Loucy (cell line): ENCODE results near the gene DBN1.

Experiments
- H2AFZ ChIP-seq: fragments of 200-600 bp; sonication (generic); 2 replicates; pipeline ENCODE4 v1.6.0; 2016; ENCODE audit warnings: antibody characterized with exemption, mild to moderate bottlenecking, low read length, moderate library complexity
- H3F3A ChIP-seq: fragments of 200-600 bp; 2 replicates; pipeline ENCODE4 v1.6.0; 2016; ENCODE audit warnings: antibody characterized with exemption, low read depth, mild to moderate bottlenecking
- H3K27me3 ChIP-seq: fragments of 200-600 bp; sonication (generic); 2 replicates; pipeline ENCODE4 v1.6.1; 2014; ENCODE audit warnings: low read length, mild to moderate bottlenecking; ENCODE audit not compliant: insufficient read depth, poor library complexity, severe bottlenecking
- H3K36me3 ChIP-seq: fragments of 200-600 bp; sonication (generic); 2 replicates; pipeline ENCODE4 v1.6.1; 2016; ENCODE audit warnings: low read length; ENCODE audit not compliant: insufficient read depth
- H3K4me1 ChIP-seq: fragments of 200-600 bp; sonication (generic); 2 replicates; pipeline ENCODE4 v1.5.1; 2014; ENCODE audit warnings: low read length, mild to moderate bottlenecking; ENCODE audit not compliant: insufficient read depth, poor library complexity, severe bottlenecking
- H3K4me2 ChIP-seq: fragments of 200-600 bp; sonication (generic); 2 replicates; pipeline ENCODE4 v1.6.0; 2014; ENCODE audit warnings: antibody characterized with exemption, low read length, low read depth, mild to moderate bottlenecking; ENCODE audit not compliant: poor library complexity, severe bottlenecking
- H3K4me3 ChIP-seq: fragments of 200-600 bp; sonication (generic); 2 replicates; pipeline ENCODE4 v1.5.1; 2014; ENCODE audit warnings: low read length, mild to moderate bottlenecking, mixed read lengths; ENCODE audit not compliant: poor library complexity, severe bottlenecking
- H3K79me2 ChIP-seq: fragments of 200-600 bp; sonication (generic); 2 replicates; pipeline ENCODE4 v1.6.1; 2014; ENCODE audit warnings: low read length; ENCODE audit not compliant: insufficient read depth
- H3K9ac ChIP-seq: fragments of 200-600 bp; sonication (generic); 2 replicates; pipeline ENCODE4 v1.6.0; 2014; ENCODE audit warnings: mild to moderate bottlenecking, low read depth, low read length, moderate library complexity; ENCODE audit not compliant: poor library complexity, severe bottlenecking
- H3K9me2 ChIP-seq: fragments of 200-600 bp; sonication (generic); replicated peaks from 2 replicates; pipeline ENCODE4 v1.6.1; 2016; ENCODE audit warnings: low read depth, low read length, mixed read lengths
- H3K9me3 ChIP-seq: fragments of 200-600 bp; sonication (generic); 2 replicates; pipeline ENCODE4 v1.6.1; 2014; ENCODE audit warnings: mild to moderate bottlenecking, antibody characterized with exemption, low read length, low read depth; ENCODE audit not compliant: insufficient read depth
- H4K20me1 ChIP-seq: fragments of 200-600 bp; sonication (generic); 2 replicates; pipeline ENCODE4 v1.6.0; 2014; ENCODE audit warnings: antibody characterized with exemption, low read length, mild to moderate bottlenecking; ENCODE audit not compliant: insufficient read depth, poor library complexity, severe bottlenecking
- EZH2phosphoT487 ChIP-seq: fragments of 200-600 bp; IDR thresholded peaks from 2 replicates; pipeline ENCODE4 v1.6.1; 2018; ENCODE audit warnings: antibody characterized with exemption, mild to moderate bottlenecking, moderate library complexity, borderline replicate concordance
- TF ChIP-seq, protein P1 (sequence below): fragments of 200-600 bp; sonication (generic); conservative IDR thresholded peaks from 2 replicates; pipeline ENCODE4 v1.5.1; 2014; ENCODE audit warnings: mild to moderate bottlenecking, antibody characterized with exemption, low read length

DBN1 gene

DNA sequence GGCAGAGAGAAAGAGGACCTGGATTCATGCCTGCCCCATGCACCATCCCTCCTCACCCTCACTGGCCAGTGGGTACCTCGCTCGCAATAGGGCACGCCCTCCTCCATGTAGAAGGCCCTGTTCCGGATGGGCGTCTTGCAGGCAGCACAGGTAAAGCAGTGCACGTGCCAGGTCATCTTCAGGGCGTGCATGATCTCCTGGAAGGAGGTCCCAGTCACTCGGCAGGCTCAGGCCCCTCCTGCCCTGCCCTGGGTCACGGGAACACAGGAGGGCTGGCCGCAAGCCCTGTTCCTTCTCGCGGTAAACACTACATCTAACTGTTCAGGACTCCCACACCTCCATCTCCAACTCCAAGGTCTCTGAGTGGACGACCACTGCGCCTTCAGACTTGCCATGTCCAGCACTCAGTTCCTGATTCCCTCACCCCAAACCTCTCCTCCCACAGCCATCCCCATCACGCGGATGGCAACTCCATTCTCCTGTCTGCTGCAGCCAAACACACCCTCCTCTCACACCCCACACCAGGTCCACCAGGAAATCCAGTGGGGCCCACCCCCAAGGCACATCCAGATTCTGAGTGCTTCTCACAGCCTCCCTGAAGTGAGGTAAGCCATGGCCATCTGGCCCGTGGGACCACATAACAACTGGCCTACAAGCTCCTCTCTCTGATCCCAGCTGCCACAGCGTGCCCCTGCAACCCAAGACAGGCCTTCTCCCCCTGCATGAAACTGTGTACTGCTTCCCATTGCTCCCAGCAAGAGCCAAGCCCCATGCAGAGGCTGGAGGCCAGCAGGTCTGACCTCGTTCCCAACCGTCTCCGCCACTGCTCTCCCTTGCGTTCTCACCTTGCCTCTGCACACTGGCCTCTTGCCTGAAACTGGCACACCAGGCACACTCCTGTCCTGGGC lies 10.8 kb upstream of the DBN1 start:
- Histone ChIP-seq H3K4me3 (no peak overlapping the region), H3K9me2 (no peaks in the 10 kb centered on the region), H3K36me3 (peaks cover 4% of the 10 kb centered on the region; the same call in 1 of the 2 replicates), H3K9ac (no peak overlapping the region), H3K27me3 (no peaks in the 10 kb centered on the region), H2AFZ (no peak overlapping the region), H3K4me1 (no peaks in the 10 kb centered on the region), H4K20me1 (no peaks in the 10 kb centered on the region), H3K4me2 (no peak overlapping the region), H3K79me2 (no peaks in the 10 kb centered on the region), H3F3A (no peaks in the 10 kb centered on the region), H3K9me3 (no peaks in the 10 kb centered on the region)
- no peak for TF ChIP-seq EZH2phosphoT487
- TF ChIP-seq, protein P1, sequence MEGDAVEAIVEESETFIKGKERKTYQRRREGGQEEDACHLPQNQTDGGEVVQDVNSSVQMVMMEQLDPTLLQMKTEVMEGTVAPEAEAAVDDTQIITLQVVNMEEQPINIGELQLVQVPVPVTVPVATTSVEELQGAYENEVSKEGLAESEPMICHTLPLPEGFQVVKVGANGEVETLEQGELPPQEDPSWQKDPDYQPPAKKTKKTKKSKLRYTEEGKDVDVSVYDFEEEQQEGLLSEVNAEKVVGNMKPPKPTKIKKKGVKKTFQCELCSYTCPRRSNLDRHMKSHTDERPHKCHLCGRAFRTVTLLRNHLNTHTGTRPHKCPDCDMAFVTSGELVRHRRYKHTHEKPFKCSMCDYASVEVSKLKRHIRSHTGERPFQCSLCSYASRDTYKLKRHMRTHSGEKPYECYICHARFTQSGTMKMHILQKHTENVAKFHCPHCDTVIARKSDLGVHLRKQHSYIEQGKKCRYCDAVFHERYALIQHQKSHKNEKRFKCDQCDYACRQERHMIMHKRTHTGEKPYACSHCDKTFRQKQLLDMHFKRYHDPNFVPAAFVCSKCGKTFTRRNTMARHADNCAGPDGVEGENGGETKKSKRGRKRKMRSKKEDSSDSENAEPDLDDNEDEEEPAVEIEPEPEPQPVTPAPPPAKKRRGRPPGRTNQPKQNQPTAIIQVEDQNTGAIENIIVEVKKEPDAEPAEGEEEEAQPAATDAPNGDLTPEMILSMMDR = no peak

DNA sequence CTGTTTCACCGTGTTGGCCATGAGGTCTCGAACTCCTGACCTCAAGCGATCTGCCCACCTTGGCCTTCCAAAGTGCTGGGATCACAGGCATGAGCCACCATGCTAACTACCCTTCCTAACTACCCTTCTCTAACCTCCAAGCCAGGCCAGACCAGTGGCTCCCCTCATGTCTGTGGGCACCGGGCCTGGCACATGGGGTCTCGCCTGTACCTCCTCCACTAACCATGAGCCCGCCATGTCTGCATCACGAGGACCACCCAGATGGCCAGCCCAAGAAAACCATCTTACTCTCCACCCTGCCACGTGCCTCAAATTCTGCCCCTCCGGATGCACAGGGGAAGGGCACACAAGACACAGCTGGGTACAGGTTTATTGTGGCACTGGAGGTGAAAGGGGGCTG lies 9.6 kb upstream of the DBN1 start:
- Histone ChIP-seq H3K9me3 (no peaks in the 10 kb centered on the region), H4K20me1 (no peaks in the 10 kb centered on the region), H3K4me3 (no peak overlapping the region), H3K9me2 (no peaks in the 10 kb centered on the region), H3K9ac (no peak overlapping the region), H3K4me2 (no peak overlapping the region), H2AFZ (no peak overlapping the region), H3K27me3 (no peaks in the 10 kb centered on the region), H3K36me3 (peaks cover 4% of the 10 kb centered on the region; the same call in 1 of the 2 replicates), H3F3A (no peaks in the 10 kb centered on the region), H3K79me2 (no peaks in the 10 kb centered on the region), H3K4me1 (no peaks in the 10 kb centered on the region)
- TF ChIP-seq, protein P1 = no peak
- no peak for TF ChIP-seq EZH2phosphoT487

DNA sequence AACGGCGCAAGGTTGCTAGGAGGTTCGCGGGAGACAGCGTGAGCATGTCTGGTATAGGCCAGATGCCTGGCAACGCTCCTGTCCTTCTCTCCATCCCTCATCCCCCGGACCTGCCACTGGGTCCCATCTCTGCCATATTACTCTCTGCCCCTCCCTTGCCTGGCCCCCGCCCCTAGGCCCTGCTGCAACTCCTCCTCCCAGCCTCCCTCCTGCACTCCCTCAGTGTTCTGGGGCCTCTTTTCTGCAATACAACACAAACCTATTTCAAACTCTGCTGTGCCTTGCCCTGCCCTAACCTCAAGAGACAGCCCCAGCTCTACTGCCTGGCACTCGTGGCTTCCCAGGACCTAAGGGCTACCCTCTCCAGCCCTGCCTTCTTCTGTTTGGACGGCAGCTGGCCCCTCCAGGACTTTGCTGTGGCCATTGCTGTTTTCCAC lies 8.9 kb upstream of the DBN1 start:
- Histone ChIP-seq H3K27me3 (no peaks in the 10 kb centered on the region), H3F3A (no peaks in the 10 kb centered on the region), H3K9ac (no peak overlapping the region), H3K9me2 (no peaks in the 10 kb centered on the region), H2AFZ (no peak overlapping the region), H4K20me1 (no peaks in the 10 kb centered on the region), H3K9me3 (no peaks in the 10 kb centered on the region), H3K36me3 (peaks cover 4% of the 10 kb centered on the region; the same call in 1 of the 2 replicates), H3K4me2 (no peak overlapping the region), H3K4me1 (no peaks in the 10 kb centered on the region), H3K4me3 (no peak overlapping the region), H3K79me2 (no peaks in the 10 kb centered on the region)
- TF ChIP-seq, protein P1 = no peak
- TF ChIP-seq EZH2phosphoT487 = no peak
